Progenitor cell of endocrine pancreas (in vitro differentiated cells): Measurements from ENCODE around the gene MAN2A2. TPM values are rescaled to one million over a fixed set of nuclear protein-coding genes. Genes with fewer than 3 reads are reported as not detected.

Experiments used
- DNase-seq: peaks from one replicate; pipeline ENCODE4 v3.0.0; 2021; ENCODE audit warnings: low spot score; ENCODE audit not compliant: unreplicated experiment
- H3K27ac Mint-ChIP-seq: 2 replicates; pipeline ENCODE4 v1.8.0; 2021; ENCODE audit warnings: mild to moderate bottlenecking, moderate library complexity, mixed read lengths
- H3K27me3 Mint-ChIP-seq: 2 replicates; pipeline ENCODE4 v1.8.0; 2021; ENCODE audit warnings: mixed read lengths
- H3K36me3 Mint-ChIP-seq: 2 replicates; pipeline ENCODE4 v1.8.0; 2022; ENCODE audit warnings: mixed read lengths; ENCODE audit not compliant: insufficient read depth
- H3K4me1 Mint-ChIP-seq: 2 replicates; pipeline ENCODE4 v1.8.0; 2021; ENCODE audit warnings: low read depth, mixed read lengths
- H3K4me3 Mint-ChIP-seq: 2 replicates; pipeline ENCODE4 v1.8.0; 2021; ENCODE audit warnings: low read depth, mild to moderate bottlenecking, moderate library complexity, mixed read lengths
- H3K9me3 Mint-ChIP-seq: 2 replicates; pipeline ENCODE4 v1.8.0; 2021; ENCODE audit warnings: low read depth, mixed read lengths
- total RNA-seq: library from RNA; stranded (reverse); gene quantifications from 2 replicates; pipeline ENCODE4 v1.2.1, GENCODE V29; 2021
- TF ChIP-seq, protein P1 (sequence below): fragments of 200-600 bp; sonication (generic); IDR thresholded peaks from one replicate; pipeline ENCODE4 v1.5.0; 2021; ENCODE audit warnings: antibody characterized with exemption, mild to moderate bottlenecking; ENCODE audit not compliant: unreplicated experiment

MAN2A2 gene
- total RNA-seq, 1 donor from 2014 or later = 117 TPM

DNA sequence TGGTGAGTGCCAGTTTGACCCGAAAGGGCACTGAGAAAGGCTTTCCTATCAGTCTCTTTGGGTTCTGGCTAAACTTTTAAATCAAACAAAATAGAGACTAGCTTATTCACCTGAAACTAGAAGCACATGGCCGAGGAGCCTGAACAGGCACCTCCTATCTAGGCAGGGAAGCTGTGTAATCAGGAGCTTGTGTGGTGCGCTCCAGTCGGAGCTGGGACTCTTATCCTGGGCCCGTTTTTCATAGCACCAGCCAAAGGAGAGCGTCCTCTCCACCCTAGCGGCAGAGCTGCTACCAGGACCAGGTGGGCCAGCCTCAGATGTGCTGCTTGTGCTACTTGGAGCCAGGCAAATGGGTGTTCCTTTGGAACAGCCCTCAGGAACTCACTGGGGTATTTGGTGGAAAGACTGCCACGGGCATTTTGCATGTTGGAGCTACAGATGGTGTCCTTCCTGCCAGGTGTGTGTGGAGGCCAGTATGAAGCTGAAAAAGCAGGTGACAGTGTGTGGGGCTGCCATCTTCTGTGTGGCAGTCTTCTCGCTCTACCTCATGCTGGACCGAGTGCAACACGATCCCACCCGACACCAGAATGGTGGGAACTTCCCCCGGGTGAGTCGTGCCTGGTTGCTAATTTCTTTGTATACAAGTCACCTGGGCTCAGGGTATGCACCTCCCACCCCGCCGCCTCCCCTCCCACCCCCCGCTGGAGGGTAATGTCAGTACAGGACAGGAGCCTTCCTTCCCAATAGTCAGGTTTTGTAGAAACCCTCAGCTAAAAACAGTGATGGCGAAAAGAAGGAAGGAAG, 833 bp downstream of the MAN2A2 start:
- Mint-ChIP-seq H3K4me3 (peak overlapping the region; percentile 78), H3K36me3 (peaks cover 19% of the 10 kb centered on the region), H3K9me3 (no peaks in the 10 kb centered on the region), H3K4me1 (peaks cover 21% of the 10 kb centered on the region), H3K27ac (peak overlapping the region; percentile 85), H3K27me3 (peaks cover 3% of the 10 kb centered on the region)
- DNase-seq = no peak
- TF ChIP-seq, protein P1, sequence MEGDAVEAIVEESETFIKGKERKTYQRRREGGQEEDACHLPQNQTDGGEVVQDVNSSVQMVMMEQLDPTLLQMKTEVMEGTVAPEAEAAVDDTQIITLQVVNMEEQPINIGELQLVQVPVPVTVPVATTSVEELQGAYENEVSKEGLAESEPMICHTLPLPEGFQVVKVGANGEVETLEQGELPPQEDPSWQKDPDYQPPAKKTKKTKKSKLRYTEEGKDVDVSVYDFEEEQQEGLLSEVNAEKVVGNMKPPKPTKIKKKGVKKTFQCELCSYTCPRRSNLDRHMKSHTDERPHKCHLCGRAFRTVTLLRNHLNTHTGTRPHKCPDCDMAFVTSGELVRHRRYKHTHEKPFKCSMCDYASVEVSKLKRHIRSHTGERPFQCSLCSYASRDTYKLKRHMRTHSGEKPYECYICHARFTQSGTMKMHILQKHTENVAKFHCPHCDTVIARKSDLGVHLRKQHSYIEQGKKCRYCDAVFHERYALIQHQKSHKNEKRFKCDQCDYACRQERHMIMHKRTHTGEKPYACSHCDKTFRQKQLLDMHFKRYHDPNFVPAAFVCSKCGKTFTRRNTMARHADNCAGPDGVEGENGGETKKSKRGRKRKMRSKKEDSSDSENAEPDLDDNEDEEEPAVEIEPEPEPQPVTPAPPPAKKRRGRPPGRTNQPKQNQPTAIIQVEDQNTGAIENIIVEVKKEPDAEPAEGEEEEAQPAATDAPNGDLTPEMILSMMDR = peak; percentile 19

DNA sequence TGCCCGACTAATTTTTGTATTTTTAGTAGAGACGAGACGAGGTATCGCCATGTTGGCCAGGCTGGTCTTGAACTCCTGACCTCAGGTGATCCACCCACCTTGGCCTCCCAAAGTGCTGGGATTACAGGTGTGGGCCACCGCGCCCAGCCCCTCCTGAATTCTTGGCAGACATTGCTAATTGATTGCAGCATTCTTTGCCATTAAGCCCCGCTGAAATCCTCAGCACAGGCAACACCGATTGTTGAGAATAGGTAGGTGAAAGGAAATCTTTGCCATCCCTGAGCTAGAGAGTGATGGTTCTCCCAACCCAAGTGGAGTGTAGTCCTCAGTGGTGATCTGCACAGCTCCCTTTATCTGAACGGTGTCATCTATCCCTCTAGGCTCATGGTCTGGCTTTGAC, 1.6 kb downstream of the MAN2A2 start:
- Mint-ChIP-seq H3K27ac (no peak overlapping the region), H3K9me3 (no peaks in the 10 kb centered on the region), H3K36me3 (peaks cover 17% of the 10 kb centered on the region), H3K4me3 (peak overlapping the region; percentile 14), H3K4me1 (peaks cover 21% of the 10 kb centered on the region), H3K27me3 (no peaks in the 10 kb centered on the region)
- DNase-seq = no peak
- TF ChIP-seq, protein P1 = no peak

DNA sequence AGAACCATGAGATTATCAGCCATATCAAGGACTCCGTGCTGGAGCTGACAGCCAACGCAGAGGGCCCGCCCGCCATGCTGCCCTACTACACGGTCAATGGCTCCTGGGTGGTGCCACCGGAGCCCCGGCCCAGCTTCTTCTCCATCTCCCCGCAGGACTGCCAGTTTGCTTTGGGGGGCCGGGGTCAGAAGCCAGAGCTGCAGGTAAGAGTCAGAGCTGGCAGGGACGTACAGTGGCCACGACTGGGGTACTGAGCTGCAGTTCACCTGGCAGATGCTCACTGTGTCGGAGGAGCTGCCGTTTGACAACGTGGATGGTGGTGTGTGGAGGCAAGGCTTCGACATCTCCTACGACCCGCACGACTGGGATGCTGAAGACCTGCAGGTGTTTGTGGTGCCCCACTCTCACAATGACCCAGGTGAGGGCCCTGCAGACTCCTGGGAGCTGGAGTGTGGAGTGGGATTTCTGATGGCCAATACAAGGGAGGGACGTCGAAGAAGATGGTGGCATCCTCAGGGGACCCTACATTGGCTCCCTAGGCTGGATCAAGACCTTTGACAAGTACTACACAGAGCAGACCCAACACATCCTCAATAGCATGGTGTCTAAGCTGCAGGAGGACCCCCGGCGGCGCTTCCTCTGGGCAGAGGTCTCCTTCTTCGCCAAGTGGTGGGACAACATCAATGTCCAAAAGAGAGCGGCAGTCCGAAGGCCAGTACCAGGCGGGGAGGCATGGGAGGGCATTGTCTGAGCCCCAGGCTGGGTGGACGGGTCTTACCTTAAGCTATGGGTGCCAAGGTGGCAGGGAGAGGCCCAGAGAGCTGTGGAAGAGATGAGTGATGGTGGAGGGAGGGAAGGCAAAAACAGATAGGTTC, 2.4 kb downstream of the MAN2A2 start:
- Mint-ChIP-seq H3K27ac (peak overlapping the region; percentile 43), H3K4me1 (peaks cover 19% of the 10 kb centered on the region), H3K27me3 (no peaks in the 10 kb centered on the region), H3K4me3 (no peak overlapping the region), H3K9me3 (no peaks in the 10 kb centered on the region), H3K36me3 (peaks cover 19% of the 10 kb centered on the region)
- TF ChIP-seq, protein P1 = no peak
- no peak for DNase-seq

DNA sequence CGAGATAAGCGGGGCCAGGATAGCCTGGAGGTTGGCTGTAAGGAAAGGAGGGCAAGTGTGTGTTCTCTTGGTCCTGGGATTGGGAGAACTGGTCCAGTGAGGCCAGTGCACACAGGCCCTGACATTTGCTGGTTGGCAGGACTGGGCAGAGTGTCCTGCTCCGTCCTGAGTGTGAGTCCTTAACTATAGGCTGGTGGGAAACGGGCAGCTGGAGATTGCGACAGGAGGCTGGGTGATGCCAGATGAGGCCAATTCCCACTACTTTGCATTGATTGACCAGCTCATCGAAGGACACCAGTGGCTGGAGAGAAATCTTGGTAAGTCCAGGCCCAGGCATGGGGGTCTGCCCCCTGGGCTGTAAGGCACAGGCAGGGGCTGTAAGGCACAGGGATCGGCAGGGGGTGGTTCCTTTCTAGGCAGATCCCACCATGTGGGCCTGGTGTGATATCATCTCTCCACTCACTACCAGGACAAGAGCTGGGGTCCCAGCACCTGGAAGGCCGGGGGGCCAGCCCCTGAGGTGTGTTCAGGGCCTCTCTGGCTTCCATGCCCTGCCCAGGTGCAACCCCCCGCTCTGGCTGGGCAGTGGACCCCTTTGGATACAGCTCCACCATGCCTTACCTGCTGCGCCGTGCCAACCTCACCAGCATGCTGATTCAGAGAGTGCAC, 3.2 kb downstream of the MAN2A2 start:
- Mint-ChIP-seq H3K9me3 (no peaks in the 10 kb centered on the region), H3K36me3 (peaks cover 19% of the 10 kb centered on the region), H3K27ac (no peak overlapping the region), H3K4me3 (no peak overlapping the region), H3K4me1 (peaks cover 16% of the 10 kb centered on the region), H3K27me3 (no peaks in the 10 kb centered on the region)
- no peak for DNase-seq
- TF ChIP-seq, protein P1 = no peak
